Stimulated activated CD8-positive, alpha-beta memory T cell treated with anti-CD3 and anti-CD28 coated beads, Interleukin-15, amount 100 ng/mL, for 4 hours (primary cell): Measurements from ENCODE around the gene MAML2.
A peak's percentile ranks its signal among the peaks of the same experiment; 100 is the strongest.

Source experiments
- DNase-seq, 2 donors: peaks; one replicate each; pipeline ENCODE4 v3.0.0-alpha.2; 2020; ENCODE audit warnings: low read depth in 2 of 2

MAML2 gene

GRCh38 chr11:96036863-96037262 is 306.1 kb downstream of the MAML2 start:
- no peak for DNase-seq

DNA sequence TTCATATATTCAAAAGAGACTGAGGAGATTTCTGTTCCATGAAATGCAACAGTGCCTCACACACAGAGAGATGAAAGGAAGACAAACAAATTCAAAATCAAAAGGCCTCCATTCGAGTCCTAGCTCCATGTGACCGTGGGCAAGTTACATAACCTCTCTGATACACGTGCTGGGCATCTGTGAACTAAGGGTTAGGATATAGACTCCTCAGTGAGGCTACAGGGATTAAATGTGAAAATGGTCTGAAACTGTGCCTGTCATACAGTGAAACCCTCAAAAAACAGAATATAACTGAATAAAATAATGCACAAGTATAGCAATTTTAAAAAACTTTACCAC is 307.3 kb downstream of the MAML2 start:
- DNase-seq: no peak

GRCh38 chr11:96035031-96035739 is 307.8 kb downstream of the MAML2 start:
- no peak for DNase-seq

- DNase-seq: no peak
Measured at GRCh38 chr11:96033599-96033998, 309.4 kb downstream of the MAML2 start.

- DNase-seq: no peak
Measured at GRCh38 chr11:96033095-96033494, 309.9 kb downstream of the MAML2 start.

DNA sequence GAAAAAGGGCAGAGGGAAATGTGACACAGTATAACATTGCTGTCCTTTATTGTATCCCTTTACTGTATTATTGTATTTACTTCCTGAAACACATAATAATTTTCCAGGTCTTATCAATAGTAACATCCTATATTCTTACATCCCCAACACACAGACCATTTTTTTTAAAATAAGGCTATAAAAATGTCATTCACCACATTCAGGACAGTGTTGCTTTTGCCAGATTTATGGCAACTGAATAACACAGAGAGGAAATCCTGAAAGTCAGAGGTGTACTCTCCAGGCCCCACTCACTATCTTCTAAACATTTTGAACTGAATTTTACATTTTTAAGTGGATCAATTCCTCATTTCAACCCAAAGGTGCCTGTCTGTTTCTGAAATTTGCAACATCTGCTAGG is 314.2 kb downstream of the MAML2 start:
- no peak for DNase-seq

DNA sequence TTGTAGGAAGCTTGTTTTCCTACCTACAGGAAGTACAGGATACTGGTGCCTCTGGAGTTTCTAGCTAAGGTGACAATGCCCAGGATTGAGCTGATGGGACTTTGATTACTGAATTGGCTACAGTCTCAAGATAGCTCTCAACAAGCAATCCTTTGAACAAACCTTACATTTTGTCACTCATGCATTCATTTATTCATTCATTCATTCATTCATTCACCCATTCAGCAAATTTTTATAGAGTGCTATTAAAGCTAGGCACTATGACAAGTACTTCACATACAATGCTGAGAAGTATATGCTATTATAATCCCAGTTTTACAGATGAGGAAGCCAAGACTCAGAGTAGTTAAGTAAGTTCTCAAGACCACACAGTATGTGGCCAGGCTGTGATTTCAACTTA is 316.0 kb downstream of the MAML2 start:
- DNase-seq: no peak

GRCh38 chr11:96026310-96026709 is 316.7 kb downstream of the MAML2 start:
- no peak for DNase-seq

GRCh38 chr11:96024666-96025065 is 318.3 kb downstream of the MAML2 start:
- DNase-seq: no peak

- no peak for DNase-seq
Measured at GRCh38 chr11:96023275-96023674, 319.7 kb downstream of the MAML2 start.

GRCh38 chr11:96021901-96022650 is 320.9 kb downstream of the MAML2 start:
- DNase-seq: no peak

- DNase-seq: no peak
Measured at GRCh38 chr11:96019810-96020747, 322.9 kb downstream of the MAML2 start.

DNA sequence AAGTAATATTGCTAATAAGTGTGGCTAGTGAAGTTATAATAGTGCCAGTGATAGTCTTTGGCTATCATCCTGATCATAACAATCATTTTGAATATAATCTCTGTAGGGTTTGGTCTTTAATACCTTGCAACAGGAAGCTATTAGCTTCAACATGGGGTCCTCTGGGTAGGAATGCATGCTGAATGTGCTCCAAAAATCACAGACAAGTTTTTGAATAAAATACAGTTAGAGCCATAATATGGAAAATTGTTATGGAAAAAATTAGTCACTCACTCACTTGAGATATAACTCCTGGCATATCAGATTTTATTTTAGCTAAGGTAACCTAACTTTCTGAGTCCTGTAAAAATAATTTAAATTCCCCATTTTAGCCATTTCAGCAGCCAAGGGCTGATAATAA is 323.7 kb downstream of the MAML2 start:
- no peak for DNase-seq

DNA sequence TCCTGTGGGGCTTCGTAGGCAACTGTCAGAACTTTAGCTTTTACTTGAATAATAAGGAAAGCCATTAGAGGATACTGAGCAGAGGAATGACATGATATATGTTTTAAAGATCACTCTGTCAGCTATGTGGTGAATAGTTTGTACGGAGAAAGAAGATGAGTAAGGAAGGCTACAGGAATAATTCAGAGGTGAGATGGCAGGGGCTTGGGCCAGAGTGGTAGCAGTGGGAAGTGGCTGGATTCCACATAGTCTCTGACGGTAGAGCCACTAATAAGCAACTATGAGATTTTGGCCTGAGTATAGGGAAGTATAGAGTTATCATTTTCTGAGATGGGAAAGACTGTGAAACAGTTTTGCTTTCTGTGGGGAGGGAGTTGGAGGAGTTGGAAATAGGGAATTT is 325.1 kb downstream of the MAML2 start:
- DNase-seq: no peak

DNA sequence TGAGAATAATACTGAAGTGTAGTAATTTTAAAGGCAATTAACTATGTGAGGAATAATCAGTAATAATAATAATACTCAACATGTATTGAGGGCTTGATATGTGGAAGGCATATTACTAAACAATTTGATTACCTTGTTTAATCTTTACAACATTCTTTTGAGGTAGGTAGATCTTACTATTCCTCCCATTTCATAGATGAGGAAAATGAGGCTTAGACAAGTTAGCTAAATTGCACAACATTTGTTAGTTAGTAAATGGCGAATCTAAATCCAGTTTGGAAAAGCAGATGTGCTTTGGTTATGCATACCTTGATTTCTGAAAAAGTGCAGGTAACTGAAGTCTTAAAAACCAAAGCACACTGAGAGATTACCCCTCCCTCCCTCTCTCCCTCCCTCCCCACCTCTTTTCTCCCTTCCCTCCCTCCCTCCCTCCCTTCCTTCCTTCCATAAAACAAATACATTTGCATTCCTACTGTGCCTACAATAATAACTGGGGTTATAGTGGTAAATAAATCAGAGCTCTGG is 326.0 kb downstream of the MAML2 start:
- no peak for DNase-seq

GRCh38 chr11:96015906-96016565 is 327.0 kb downstream of the MAML2 start:
- no peak for DNase-seq

- DNase-seq: no peak
Measured at GRCh38 chr11:96014217-96014616, 328.8 kb downstream of the MAML2 start.

DNA sequence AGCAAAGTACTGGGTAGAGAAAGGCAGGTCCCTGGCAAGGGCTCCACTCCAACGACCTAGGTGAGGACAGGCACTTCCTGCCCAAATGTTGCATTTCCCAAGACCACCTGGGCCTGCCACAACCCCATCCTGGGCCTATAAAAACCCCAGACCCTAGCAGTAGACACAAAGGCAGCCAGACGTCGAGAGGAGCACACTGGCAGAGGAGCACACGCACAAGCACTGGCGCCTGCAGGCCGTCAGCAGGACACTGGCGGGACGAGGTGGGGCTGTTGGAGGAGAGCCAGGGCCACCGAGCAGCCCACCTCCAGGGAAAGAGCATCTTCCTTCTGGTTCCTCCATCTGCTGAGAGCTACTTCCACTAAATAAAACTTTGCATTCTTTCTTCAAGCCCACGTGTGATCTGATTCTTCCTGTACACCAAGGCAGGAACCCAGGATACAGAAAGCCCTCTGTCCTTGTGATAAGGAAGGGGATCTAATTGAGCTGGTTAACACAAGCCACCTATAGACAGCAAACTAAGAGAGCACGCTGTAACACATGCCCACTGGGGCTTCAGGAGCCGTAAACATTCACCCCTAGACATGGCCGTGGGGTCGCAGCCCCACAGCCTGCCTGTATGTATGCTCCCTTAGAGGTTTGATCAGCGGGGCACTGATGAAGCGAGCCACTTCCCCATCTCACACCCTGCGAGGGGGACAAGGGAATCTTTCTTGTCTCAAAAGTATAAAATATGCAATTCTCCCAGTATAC is 329.4 kb downstream of the MAML2 start:
- DNase-seq: no peak

DNA sequence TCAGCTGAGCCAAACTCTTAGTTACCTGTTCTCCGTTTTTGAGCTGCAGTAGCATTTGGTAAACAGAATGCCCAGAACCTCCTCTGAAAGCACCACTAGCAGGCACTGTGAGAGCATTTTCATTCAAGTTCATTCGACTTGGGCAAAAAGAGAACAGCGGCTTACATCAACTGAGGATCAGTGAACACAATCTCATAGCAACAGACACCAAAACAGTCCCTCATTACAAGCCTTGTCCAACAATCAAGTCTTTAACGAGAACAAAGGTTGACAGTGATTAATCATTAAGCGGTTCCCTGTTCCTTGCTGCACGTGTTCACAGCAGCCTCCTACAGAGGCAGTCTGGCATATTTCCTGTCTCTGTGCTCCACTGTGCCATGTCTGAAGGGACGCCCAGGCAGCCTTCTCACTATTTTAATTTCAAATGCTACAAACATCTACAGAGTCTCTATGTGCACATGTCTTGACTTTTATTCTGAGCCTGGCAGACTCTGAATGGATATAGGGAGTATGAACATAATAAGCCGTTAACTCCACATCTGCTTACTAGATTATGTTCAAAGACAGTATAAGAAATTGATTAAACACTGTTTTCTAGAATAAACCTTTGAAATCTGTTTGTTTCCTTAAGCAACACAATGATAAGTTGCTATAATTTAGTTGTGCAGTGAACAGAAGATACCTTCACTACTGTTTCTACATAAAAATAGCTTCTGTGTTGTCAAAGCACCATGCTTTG is 330.7 kb downstream of the MAML2 start:
- peak in 1 of 2 donors; percentile 48 for DNase-seq

GRCh38 chr11:96010683-96011082 is 332.3 kb downstream of the MAML2 start:
- no peak for DNase-seq
